GM10248 (cell line): ENCODE data around the gene EPM2AIP1.
A peak's percentile ranks its signal among the peaks of the same experiment; 100 is the strongest.

Experiments
- CTCF ChIA-PET: fragments of 300-600 bp; sonication (Branson Sonifier 250); formaldehyde crosslinking; extraction: SDS; loops from one replicate; lab custom pipeline; 2021; ENCODE audit warnings: antibody characterized with exemption; lab: Yijun Ruan, JAX
- POLR2A ChIA-PET: fragments of 350-650 bp; sonication (Branson Sonifier 250); formaldehyde crosslinking; extraction: SDS; loops from one replicate; lab custom pipeline; 2020; ENCODE audit warnings: antibody characterized with exemption; lab: Yijun Ruan, JAX
- DNase-seq: peaks from one replicate; pipeline ENCODE4 v3.0.0; 2012; ENCODE audit errors: extremely low spot score
- TF ChIP-seq, protein P1 (sequence below): IDR thresholded peaks from 2 replicates; pipeline ENCODE4 v1.5.1; 2012; ENCODE audit warnings: mild to moderate bottlenecking, low read depth; ENCODE audit errors: extremely low read depth, missing control alignments, control extremely low read depth

EPM2AIP1 gene

DNA sequence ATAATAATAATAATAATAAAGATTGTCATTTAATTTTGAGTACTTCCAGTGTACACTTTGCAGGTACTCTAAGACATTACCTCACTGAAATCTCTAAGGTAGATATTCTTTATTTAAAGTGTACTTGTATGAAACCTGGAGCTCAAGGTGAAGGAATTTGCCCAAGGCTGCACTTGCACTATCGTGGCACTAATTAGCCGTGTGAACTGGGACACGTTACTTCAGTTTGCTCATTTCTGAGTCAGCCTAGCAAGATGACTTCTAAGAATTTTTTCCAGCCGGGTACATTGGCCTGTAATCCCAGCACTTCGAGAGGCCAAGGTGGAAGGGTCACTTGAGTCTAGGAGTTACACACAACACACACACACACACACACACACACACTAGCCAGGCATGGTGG, 33.9 kb upstream of the EPM2AIP1 start:
- CTCF ChIA-PET, result no interaction called here
- TF ChIP-seq, protein P1, sequence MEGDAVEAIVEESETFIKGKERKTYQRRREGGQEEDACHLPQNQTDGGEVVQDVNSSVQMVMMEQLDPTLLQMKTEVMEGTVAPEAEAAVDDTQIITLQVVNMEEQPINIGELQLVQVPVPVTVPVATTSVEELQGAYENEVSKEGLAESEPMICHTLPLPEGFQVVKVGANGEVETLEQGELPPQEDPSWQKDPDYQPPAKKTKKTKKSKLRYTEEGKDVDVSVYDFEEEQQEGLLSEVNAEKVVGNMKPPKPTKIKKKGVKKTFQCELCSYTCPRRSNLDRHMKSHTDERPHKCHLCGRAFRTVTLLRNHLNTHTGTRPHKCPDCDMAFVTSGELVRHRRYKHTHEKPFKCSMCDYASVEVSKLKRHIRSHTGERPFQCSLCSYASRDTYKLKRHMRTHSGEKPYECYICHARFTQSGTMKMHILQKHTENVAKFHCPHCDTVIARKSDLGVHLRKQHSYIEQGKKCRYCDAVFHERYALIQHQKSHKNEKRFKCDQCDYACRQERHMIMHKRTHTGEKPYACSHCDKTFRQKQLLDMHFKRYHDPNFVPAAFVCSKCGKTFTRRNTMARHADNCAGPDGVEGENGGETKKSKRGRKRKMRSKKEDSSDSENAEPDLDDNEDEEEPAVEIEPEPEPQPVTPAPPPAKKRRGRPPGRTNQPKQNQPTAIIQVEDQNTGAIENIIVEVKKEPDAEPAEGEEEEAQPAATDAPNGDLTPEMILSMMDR, result no peak
- POLR2A ChIA-PET, result no interaction called here
- DNase-seq, result no peak

DNA sequence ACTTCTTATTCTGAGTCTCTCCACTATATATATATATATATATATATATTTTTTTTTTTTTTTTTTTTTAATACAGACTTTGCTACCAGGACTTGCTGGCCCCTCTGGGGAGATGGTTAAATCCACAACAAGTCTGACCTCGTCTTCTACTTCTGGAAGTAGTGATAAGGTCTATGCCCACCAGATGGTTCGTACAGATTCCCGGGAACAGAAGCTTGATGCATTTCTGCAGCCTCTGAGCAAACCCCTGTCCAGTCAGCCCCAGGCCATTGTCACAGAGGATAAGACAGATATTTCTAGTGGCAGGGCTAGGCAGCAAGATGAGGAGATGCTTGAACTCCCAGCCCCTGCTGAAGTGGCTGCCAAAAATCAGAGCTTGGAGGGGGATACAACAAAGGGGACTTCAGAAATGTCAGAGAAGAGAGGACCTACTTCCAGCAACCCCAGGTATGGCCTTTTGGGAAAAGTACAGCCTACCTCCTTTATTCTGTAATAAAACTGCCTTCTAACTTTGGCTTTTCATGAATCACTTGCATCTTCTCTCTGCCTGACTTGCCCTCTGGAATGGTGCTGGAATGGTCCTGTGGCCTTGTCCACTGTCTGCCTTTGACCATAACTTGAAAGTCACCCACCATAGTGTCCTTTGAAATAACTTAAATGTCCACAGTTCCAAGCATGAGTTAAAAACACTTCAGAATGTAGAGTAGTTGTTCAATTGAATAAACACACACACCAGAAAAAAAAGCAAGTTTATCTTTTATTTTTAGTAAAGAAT, 32.8 kb upstream of the EPM2AIP1 start:
- no peak for DNase-seq
- ChIA-PET CTCF (interaction anchor here (1.1 to 2.5 kb wide), 8 partner anchors 10 to 194 kb away, joined by 3 to 14 read pairs (median 5); no protein-coding TSS in a partner anchor), POLR2A (no interaction called here)
- TF ChIP-seq, protein P1, result no peak

DNA sequence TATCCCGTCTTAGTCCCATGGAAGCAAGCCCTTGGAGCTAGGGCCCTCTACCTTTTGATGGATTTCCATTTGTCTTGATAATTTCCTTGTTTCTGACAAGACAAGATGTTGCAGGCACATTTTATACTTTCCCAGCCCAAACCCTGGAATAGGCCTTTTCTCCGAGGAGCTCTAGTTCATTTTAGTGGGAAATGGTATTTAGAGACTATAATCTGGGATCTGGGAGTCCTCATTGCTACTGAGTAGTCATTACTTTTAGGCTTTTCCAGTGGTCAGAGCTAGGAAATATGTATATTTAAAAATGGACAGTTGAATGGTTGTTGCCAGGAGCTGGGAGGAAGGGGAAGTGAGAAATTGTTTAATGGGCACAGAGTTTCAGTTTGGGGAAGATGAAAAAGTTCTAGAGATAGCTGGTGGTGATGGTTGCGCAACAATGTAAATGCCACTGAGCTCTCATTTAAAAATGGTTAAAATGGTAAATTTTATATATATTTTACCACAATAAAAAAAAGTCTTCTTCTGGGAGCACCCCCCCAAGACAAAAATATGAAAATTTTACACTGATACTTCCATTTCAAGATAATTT, 32.0 kb upstream of the EPM2AIP1 start:
- no peak for DNase-seq
- ChIA-PET CTCF (interaction anchor here (0.7 to 2.5 kb wide), 18 partner anchors 8 to 195 kb away, joined by 3 to 14 read pairs (median 3); partner anchors contain the start of genes EPM2AIP1 and MLH1), POLR2A (interaction anchor here (1.4 kb wide), 1 partner anchor 32 kb away, joined by 3 read pairs; the partner anchor contains the start of genes EPM2AIP1 and MLH1)
- TF ChIP-seq, protein P1, result no peak

DNA sequence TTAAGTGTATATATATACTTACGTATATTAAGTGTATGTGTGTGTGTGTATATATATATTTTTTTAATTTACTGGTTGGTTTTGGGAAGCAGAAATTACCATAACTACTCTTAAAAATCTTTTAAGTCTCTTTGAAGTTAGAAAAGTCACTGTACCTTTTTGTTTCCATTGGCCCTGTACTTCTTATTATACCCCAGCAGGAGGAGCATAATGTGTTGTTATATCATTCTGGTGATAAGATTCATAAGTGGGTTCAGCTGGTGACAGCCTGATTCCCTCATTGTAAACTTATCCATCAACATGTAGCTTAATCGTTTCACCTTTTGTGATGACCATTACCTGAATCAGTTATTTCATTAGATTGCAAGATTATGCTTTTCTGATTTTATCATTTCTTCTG, 31.2 kb upstream of the EPM2AIP1 start:
- TF ChIP-seq, protein P1, result peak; percentile 32
- CTCF ChIA-PET, result interaction anchor here (0.7 to 2.5 kb wide), 17 partner anchors 8 to 196 kb away, joined by 3 to 14 read pairs (median 3); partner anchors contain the start of genes EPM2AIP1 and MLH1
- POLR2A ChIA-PET, result interaction anchor here (1.4 kb wide), 1 partner anchor 31 kb away, joined by 3 read pairs; the partner anchor contains the start of genes EPM2AIP1 and MLH1
- no peak for DNase-seq

DNA sequence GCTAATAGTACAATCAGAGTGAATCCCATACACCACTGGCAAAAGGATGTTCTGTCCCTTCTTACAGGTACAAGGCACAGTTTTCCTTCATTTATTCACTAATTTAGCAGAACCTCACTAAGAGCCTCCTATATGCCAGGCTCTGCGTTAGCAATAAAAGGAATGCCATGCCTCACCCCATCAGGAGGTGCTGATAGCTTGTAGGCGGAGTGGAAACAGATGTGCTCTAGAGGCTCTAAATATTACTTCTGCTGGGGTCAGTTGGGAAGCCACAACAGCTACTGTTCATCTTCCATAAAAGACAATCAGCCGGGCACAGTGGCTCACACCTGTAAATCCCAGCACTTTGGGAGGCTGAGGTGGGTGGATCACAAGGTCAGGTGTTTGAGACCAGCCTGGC, 24.8 kb upstream of the EPM2AIP1 start:
- ChIA-PET POLR2A (no interaction called here), CTCF (interaction anchor here (1.5 kb wide), 1 partner anchor 12 kb away, joined by 3 read pairs; no protein-coding TSS in a partner anchor)

DNA sequence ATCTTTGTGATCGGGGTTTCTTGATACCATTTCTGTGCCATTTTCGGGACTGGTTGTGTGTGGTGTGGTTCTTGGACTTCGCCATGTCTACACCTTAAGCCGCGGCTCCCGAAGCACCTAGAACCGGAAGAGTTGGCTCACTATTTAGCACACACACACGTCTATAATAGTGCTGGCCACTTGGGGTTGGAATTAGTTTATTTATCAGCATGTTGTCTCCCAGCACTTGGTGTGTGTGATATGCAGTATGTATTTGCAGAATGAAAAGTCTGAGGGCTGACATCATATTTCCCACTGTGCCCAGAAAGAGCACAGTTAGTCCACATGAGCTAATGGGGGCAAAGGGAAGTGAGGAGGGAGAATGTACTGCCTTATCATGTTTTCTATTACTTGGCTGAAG, 24.0 kb upstream of the EPM2AIP1 start:
- ChIA-PET POLR2A (interaction anchor here (0.6 kb wide), 1 partner anchor 12 kb away, joined by 8 read pairs; no protein-coding TSS in a partner anchor), CTCF (interaction anchor here (1.5 kb wide), 1 partner anchor 13 kb away, joined by 3 read pairs; no protein-coding TSS in a partner anchor)
- TF ChIP-seq, protein P1, result no peak
- DNase-seq, result no peak

More for the DNA sequence above, 24.8 kb upstream of the EPM2AIP1 start:
- TF ChIP-seq, protein P1, result no peak
- no peak for DNase-seq
